WTC11 (cell line): ENCODE measurements around the gene C9orf50. TPM values are rescaled to one million over a fixed set of nuclear protein-coding genes. Genes with fewer than 3 reads are reported as not detected.

Source experiments
- ATAC-seq: fragments of 200-7000 bp; cut with Tn5 transposase; 2 replicates; pipeline ENCODE4 v1.10.0; 2021; ENCODE audit warnings: mild to moderate bottlenecking, moderate library complexity
- CTCF ChIA-PET: fragments of 300-600 bp; sonication (Branson Sonifier 250); formaldehyde crosslinking; loops from one replicate; lab custom pipeline; 2021; ENCODE audit warnings: antibody characterized with exemption; lab: Charles Lee
- POLR2A ChIA-PET: fragments of 350-600 bp; sonication (Branson Sonifier 250); formaldehyde crosslinking; loops from one replicate; lab custom pipeline; 2021; ENCODE audit warnings: antibody characterized with exemption; lab: Charles Lee
- DNase-seq: peaks from one replicate; pipeline ENCODE4 v3.0.0; 2021; ENCODE audit warnings: low spot score
- H3K27ac Mint-ChIP-seq: 2 replicates; pipeline ENCODE4 v1.8.0; 2021; ENCODE audit warnings: mixed read lengths
- H3K27me3 Mint-ChIP-seq: 2 replicates; pipeline ENCODE4 v1.8.0; 2021; ENCODE audit warnings: low read depth, mild to moderate bottlenecking, moderate library complexity, mixed read lengths
- H3K36me3 Mint-ChIP-seq: 2 replicates; pipeline ENCODE4 v1.8.0; 2021; ENCODE audit warnings: mixed read lengths
- H3K4me1 Mint-ChIP-seq: 2 replicates; pipeline ENCODE4 v1.8.0; 2022; ENCODE audit warnings: mixed read lengths
- H3K4me3 Mint-ChIP-seq: 2 replicates; pipeline ENCODE4 v1.8.0; 2021; ENCODE audit warnings: mild to moderate bottlenecking, moderate library complexity, mixed read lengths
- H3K9me3 Mint-ChIP-seq: 2 replicates; pipeline ENCODE4 v1.8.0; 2021; ENCODE audit warnings: mixed read lengths
- AFF4 ChIP-seq: sonication (generic); formaldehyde crosslinking; IDR thresholded peaks from 2 replicates; pipeline ENCODE4 v1.8.1; 2023; ENCODE audit warnings: mild to moderate bottlenecking, missing genetic modification reagents, borderline replicate concordance
- ATF6 ChIP-seq: sonication (generic); formaldehyde crosslinking; IDR thresholded peaks from 2 replicates; pipeline ENCODE4 v1.8.1; 2023; ENCODE audit warnings: mild to moderate bottlenecking, missing genetic modification reagents
- CREB1 ChIP-seq: sonication (generic); formaldehyde crosslinking; IDR thresholded peaks from 2 replicates; pipeline ENCODE4 v1.8.0; 2023; ENCODE audit warnings: mild to moderate bottlenecking, missing genetic modification reagents
- ELF4 ChIP-seq: sonication (generic); formaldehyde crosslinking; IDR thresholded peaks from 2 replicates; pipeline ENCODE4 v1.8.1; 2022; ENCODE audit warnings: low read depth, mild to moderate bottlenecking, moderate library complexity, missing genetic modification reagents
- ETV6 ChIP-seq: sonication (generic); formaldehyde crosslinking; IDR thresholded peaks from 2 replicates; pipeline ENCODE4 v1.8.1; 2022; ENCODE audit warnings: mild to moderate bottlenecking, missing genetic modification reagents
- FOXP1 ChIP-seq: sonication (generic); formaldehyde crosslinking; IDR thresholded peaks from 2 replicates; pipeline ENCODE4 v1.8.0; 2022; ENCODE audit warnings: missing genetic modification reagents, mild to moderate bottlenecking, moderate library complexity, borderline replicate concordance
- GRHL2 ChIP-seq: fragments of 250-450 bp; sonication (Bioruptor Pico); IDR thresholded peaks from 2 replicates; pipeline ENCODE4 v1.8.0; 2022; ENCODE audit warnings: mild to moderate bottlenecking, moderate library complexity; ENCODE audit not compliant: insufficient replicate concordance, severe bottlenecking
- GTF2I ChIP-seq: fragments of 250-450 bp; sonication (Bioruptor Pico); conservative IDR thresholded peaks from 2 replicates; pipeline ENCODE4 v1.4.0; 2021; ENCODE audit warnings: mild to moderate bottlenecking
- IRF2 ChIP-seq: sonication (generic); formaldehyde crosslinking; IDR thresholded peaks from 2 replicates; pipeline ENCODE4 v1.8.0; 2022; ENCODE audit warnings: low read depth, missing genetic modification reagents, borderline replicate concordance
- NR1H2 ChIP-seq: sonication (generic); formaldehyde crosslinking; IDR thresholded peaks from 2 replicates; pipeline ENCODE4 v1.9.0; 2021; ENCODE audit warnings: mild to moderate bottlenecking, moderate library complexity, missing genetic modification reagents
- TP53 ChIP-seq: sonication (generic); formaldehyde crosslinking; IDR thresholded peaks from 2 replicates; pipeline ENCODE4 v1.8.1; 2023; ENCODE audit warnings: mild to moderate bottlenecking, missing genetic modification reagents
- ZBTB21 ChIP-seq: sonication (generic); formaldehyde crosslinking; IDR thresholded peaks from 2 replicates; pipeline ENCODE4 v1.8.1; 2023; ENCODE audit warnings: mild to moderate bottlenecking, missing genetic modification reagents, borderline replicate concordance
- ZNF121 ChIP-seq: sonication (generic); formaldehyde crosslinking; IDR thresholded peaks from 2 replicates; pipeline ENCODE4 v1.8.0; 2023; ENCODE audit warnings: missing genetic modification reagents
- ZNF138 ChIP-seq: sonication (generic); formaldehyde crosslinking; conservative IDR thresholded peaks from 2 replicates; pipeline ENCODE4 v1.8.1; 2022; ENCODE audit warnings: mild to moderate bottlenecking, moderate library complexity, missing genetic modification reagents
- ZNF396 ChIP-seq: fragments of 250-450 bp; sonication (Bioruptor Pico); IDR thresholded peaks from 2 replicates; pipeline ENCODE4 v1.8.0; 2021; ENCODE audit warnings: mild to moderate bottlenecking, moderate library complexity, borderline replicate concordance
- total RNA-seq: library from RNA; stranded (reverse); gene quantifications from 3 replicates; pipeline ENCODE4 v1.2.3, GENCODE V29; 2021
- TF ChIP-seq, protein P1 (sequence below): sonication (generic); formaldehyde crosslinking; conservative IDR thresholded peaks from 2 replicates; pipeline ENCODE4 v1.8.1; 2023; ENCODE audit warnings: mild to moderate bottlenecking, low read depth, missing genetic modification reagents, moderate library complexity
- TF ChIP-seq, protein P2 (sequence below): sonication (generic); formaldehyde crosslinking; IDR thresholded peaks from 2 replicates; pipeline ENCODE4 v1.8.1; 2023; ENCODE audit warnings: mild to moderate bottlenecking, missing genetic modification reagents, moderate library complexity

The C9orf50 gene
- total RNA-seq, 1 experiment from 2014 or later = 0.11 TPM

GRCh38 chr9:129608561-129609481 is 12.1 kb downstream of the C9orf50 start:
- Mint-ChIP-seq H3K36me3 (no peaks in the 10 kb centered on the region), H3K4me3 (peak overlapping the region; percentile 36; the same call in 1 of the 2 replicates), H3K27me3 (peaks cover 11% of the 10 kb centered on the region), H3K4me1 (peaks cover 33% of the 10 kb centered on the region), H3K9me3 (no peaks in the 10 kb centered on the region), H3K27ac (no peak overlapping the region)
- ATAC-seq = no peak
- ChIA-PET CTCF (interaction anchor here (0.6 to 5.1 kb wide), 25 partner anchors 8 to 477 kb away, joined by 3 to 35 read pairs (median 5); partner anchors contain the start of genes C9orf50, IER5L and NTMT1), POLR2A (interaction anchor here (0.6 to 1.6 kb wide), 3 partner anchors 12 to 431 kb away, joined by 3 to 6 read pairs (median 4); partner anchors contain the start of gene IER5L)
- TF ChIP-seq ETV6 (CRISPR knock-in tag) = no peak
- TF ChIP-seq TP53 = no peak
- no peak for TF ChIP-seq ZNF121 (CRISPR knock-in tag)
- no peak for TF ChIP-seq ZNF138 (CRISPR knock-in tag)
- no peak for TF ChIP-seq ZBTB21 (CRISPR knock-in tag)
- TF ChIP-seq ELF4 (CRISPR knock-in tag) = no peak
- TF ChIP-seq GTF2I = no peak
- TF ChIP-seq ATF6 (CRISPR knock-in tag) = no peak
- TF ChIP-seq GRHL2 (CRISPR knock-in tag) = no peak
- no peak for DNase-seq

DNA sequence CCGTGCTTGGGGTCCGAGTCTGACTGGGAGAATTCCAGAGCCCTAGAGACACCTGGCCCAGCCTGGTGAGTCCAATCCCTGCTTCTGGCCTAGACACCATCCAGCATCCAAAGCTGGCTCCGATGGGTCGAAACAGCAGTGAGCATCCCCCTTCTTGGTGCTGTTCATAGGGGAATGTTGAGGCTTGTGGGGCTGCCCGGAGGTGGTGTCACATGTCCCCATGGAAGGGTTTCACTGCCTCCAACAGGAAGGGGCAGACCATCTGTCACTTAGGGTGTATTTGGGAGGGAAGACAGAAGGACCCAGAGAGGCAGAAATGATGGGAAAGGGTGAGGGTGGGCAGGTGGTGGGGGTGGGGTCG is 13.9 kb downstream of the C9orf50 start:
- ATAC-seq = no peak
- Mint-ChIP-seq H3K27ac (no peak overlapping the region), H3K27me3 (peaks cover 9% of the 10 kb centered on the region), H3K36me3 (no peaks in the 10 kb centered on the region), H3K9me3 (no peaks in the 10 kb centered on the region), H3K4me3 (no peak overlapping the region), H3K4me1 (peaks cover 48% of the 10 kb centered on the region)
- ChIA-PET POLR2A (interaction anchor here (1.1 kb wide), 1 partner anchor 11 kb away, joined by 4 read pairs; no protein-coding TSS in a partner anchor), CTCF (interaction anchor here (0.8 to 5.1 kb wide), 7 partner anchors 10 to 467 kb away, joined by 3 to 35 read pairs (median 3); partner anchors contain the start of gene C9orf50)
- DNase-seq = no peak
- no peak for TF ChIP-seq ELF4 (CRISPR knock-in tag)
- TF ChIP-seq FOXP1 (CRISPR knock-in tag) = no peak
- TF ChIP-seq, protein P1, sequence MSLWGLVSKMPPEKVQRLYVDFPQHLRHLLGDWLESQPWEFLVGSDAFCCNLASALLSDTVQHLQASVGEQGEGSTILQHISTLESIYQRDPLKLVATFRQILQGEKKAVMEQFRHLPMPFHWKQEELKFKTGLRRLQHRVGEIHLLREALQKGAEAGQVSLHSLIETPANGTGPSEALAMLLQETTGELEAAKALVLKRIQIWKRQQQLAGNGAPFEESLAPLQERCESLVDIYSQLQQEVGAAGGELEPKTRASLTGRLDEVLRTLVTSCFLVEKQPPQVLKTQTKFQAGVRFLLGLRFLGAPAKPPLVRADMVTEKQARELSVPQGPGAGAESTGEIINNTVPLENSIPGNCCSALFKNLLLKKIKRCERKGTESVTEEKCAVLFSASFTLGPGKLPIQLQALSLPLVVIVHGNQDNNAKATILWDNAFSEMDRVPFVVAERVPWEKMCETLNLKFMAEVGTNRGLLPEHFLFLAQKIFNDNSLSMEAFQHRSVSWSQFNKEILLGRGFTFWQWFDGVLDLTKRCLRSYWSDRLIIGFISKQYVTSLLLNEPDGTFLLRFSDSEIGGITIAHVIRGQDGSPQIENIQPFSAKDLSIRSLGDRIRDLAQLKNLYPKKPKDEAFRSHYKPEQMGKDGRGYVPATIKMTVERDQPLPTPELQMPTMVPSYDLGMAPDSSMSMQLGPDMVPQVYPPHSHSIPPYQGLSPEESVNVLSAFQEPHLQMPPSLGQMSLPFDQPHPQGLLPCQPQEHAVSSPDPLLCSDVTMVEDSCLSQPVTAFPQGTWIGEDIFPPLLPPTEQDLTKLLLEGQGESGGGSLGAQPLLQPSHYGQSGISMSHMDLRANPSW (CRISPR knock-in tag) = no peak
- TF ChIP-seq GTF2I = no peak
- TF ChIP-seq GRHL2 (CRISPR knock-in tag) = no peak
- no peak for TF ChIP-seq IRF2 (CRISPR knock-in tag)
- no peak for TF ChIP-seq ZNF396 (CRISPR knock-in tag)
- no peak for TF ChIP-seq CREB1
- TF ChIP-seq, protein P2, sequence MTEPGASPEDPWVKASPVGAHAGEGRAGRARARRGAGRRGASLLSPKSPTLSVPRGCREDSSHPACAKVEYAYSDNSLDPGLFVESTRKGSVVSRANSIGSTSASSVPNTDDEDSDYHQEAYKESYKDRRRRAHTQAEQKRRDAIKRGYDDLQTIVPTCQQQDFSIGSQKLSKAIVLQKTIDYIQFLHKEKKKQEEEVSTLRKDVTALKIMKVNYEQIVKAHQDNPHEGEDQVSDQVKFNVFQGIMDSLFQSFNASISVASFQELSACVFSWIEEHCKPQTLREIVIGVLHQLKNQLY = no peak
- TF ChIP-seq AFF4 (CRISPR knock-in tag) = no peak
- TF ChIP-seq NR1H2 = no peak
